K562 (cell line): Measurements from ENCODE around the gene HTR6. TPM values are rescaled to one million over a fixed set of nuclear protein-coding genes. Genes with fewer than 3 reads are reported as not detected.

Source experiments
- BDP1 ChIP-seq: IDR thresholded peaks from 3 replicates; pipeline ENCODE4 v1.6.1; 2011; ENCODE audit not compliant: insufficient read length, insufficient read depth
- CXXC5 ChIP-seq: fragments of 250-450 bp; sonication (Bioruptor Pico); IDR thresholded peaks from 2 replicates; pipeline ENCODE4 v1.8.0; 2022; ENCODE audit warnings: inconsistent platforms, mild to moderate bottlenecking, moderate library complexity
- FOXK2 ChIP-seq, 2 experiments: fragments of 450-650 bp; IDR thresholded peaks in 1 of 2; conservative IDR thresholded peaks in 1 of 2; 2 replicates each; pipeline ENCODE4 v1.6.1; 2016; ENCODE audit warnings: low read depth in 2 of 2, mild to moderate bottlenecking in 1 of 2
- GTF2B ChIP-seq: IDR thresholded peaks from 2 replicates; pipeline ENCODE4 v1.6.1; 2011; ENCODE audit not compliant: insufficient read length; ENCODE audit errors: extremely low read depth
- KDM2B ChIP-seq: fragments of 250-450 bp; sonication (Bioruptor Pico); IDR thresholded peaks from 2 replicates; pipeline ENCODE4 v1.8.0; 2021; ENCODE audit warnings: mild to moderate bottlenecking, moderate library complexity
- REST ChIP-seq, 2 experiments: fragments of 450-650 bp; formaldehyde crosslinking in 1 of 2; IDR thresholded peaks; 2 replicates each; pipeline versions ENCODE4 v1.4.0 to v1.6.1; 2014 to 2020; ENCODE audit warnings: mild to moderate bottlenecking in 2 of 2, borderline replicate concordance in 1 of 2, low read depth in 1 of 2
- TOE1 ChIP-seq, 2 experiments: fragments of 450-650 bp in 1 of 2; sonication (generic) in 1 of 2; formaldehyde crosslinking in 1 of 2; IDR thresholded peaks; 2 replicates each; pipeline versions ENCODE4 v1.7.1 to v1.8.0; 2016 to 2022; ENCODE audit warnings: borderline replicate concordance in 2 of 2, mild to moderate bottlenecking in 2 of 2, antibody characterized with exemption in 1 of 2, inconsistent platforms in 1 of 2, low read depth in 1 of 2, missing genetic modification reagents in 1 of 2, moderate library complexity in 1 of 2
- WHSC1 ChIP-seq: IDR thresholded peaks from one replicate; pipeline ENCODE4 v1.6.1; 2012; ENCODE audit warnings: low read length, control low read depth, inconsistent platforms
- ZNF134 ChIP-seq: fragments of 250-450 bp; sonication (Bioruptor Pico); conservative IDR thresholded peaks from 2 replicates; pipeline ENCODE4 v1.4.0; 2020
- ZNF3 ChIP-seq: fragments of 250-450 bp; sonication (Bioruptor Pico); IDR thresholded peaks from 2 replicates; pipeline ENCODE4 v1.5.0; 2021; ENCODE audit warnings: mild to moderate bottlenecking, moderate library complexity
- ZNF512 ChIP-seq: IDR thresholded peaks from 2 replicates; pipeline ENCODE4 v1.6.1; 2016; ENCODE audit warnings: missing genetic modification characterization, missing compliant biosample characterization
- ZNF644 ChIP-seq: fragments of 200-800 bp; sonication (Bioruptor generic); IDR thresholded peaks from 2 replicates; pipeline ENCODE4 v1.6.1; 2016; ENCODE audit warnings: low read depth, missing genetic modification characterization, missing compliant biosample characterization
- polyA plus RNA-seq, 8 experiments: library from polyadenylated mRNA; depleted of rRNA in 4 of 8; stranded (reverse) in 5 of 8; unstranded in 3 of 8; fragments of >200 nt; fragmentation: Nextera tagmentation in 2 of 8; fragmentation: Illumina TruSeq in 1 of 8; extraction: Ambion mirVana in 2 of 8; extraction: Trizol in 1 of 8; gene quantifications; 2 replicates each; pipeline versions ENCODE4 v1.2.1 to v1.2.3, GENCODE V29; 2011 to 2014; ENCODE audit warnings: inconsistent platforms in 1 of 8, missing spikeins in 1 of 8
- total RNA-seq, 7 experiments: library from RNA; depleted of rRNA in 6 of 7; stranded (reverse); fragments of >200 nt in 6 of 7; fragmentation: Illumina TruSeq in 2 of 7; extraction: Trizol in 2 of 7; gene quantifications; 2 replicates each; pipeline versions ENCODE4 v1.2.1 to v1.2.3, GENCODE V29; 2011 to 2021; ENCODE audit warnings: low replicate concordance in 1 of 7
- TF ChIP-seq, protein P1 (sequence below): fragments of 250-450 bp; sonication (Bioruptor Pico); IDR thresholded peaks from 2 replicates; pipeline ENCODE4 v1.5.0; 2022; ENCODE audit warnings: mild to moderate bottlenecking

Gene HTR6
- total and polyA plus RNA-seq, 9 of the 15 experiments (the other 6 are each of a cell fraction or from before 2014, with no cell fraction given): not detected

DNA sequence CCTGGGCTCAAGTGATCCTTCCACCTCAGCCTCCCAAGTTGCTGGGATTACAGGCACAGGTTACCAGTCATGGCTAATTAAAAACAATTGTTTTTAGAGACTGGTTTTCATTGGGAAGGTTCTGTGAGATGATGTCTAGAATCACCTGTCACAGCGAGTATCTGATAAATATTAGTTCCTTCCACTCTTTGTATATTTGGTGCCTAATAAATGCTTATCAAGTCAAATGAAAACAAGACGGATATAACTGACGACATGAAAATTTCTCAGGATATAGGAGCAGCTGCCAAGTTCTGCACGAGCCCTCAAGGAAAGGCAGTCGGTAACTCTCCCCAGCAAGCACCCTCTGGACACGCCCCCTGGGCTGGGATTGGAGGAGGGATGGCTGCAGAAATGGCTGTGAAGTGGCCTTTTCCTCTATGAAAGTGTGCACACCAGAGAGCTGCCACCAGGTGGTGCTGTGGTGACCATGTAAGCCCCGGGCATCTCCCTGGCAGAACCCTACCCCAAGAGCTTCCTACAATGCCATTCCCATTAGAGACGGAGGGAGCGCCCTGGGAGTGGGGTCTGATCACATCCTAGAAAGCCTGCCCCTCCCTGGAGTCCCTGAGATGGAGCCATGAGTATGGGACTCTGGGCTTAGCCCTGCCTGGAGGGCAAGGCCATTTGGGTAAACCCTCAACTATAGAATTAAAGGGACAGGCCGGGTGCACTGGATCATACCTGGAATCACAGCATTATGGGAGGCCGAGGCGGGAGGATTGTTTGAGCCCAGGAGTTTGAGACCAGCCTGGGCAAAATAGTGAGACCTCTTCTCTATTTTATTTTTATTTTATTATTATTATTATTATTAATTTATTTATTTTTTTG is 50.9 kb downstream of the HTR6 start (continued):
- TF ChIP-seq REST (IDR thresholded peaks at IDR 0.05; ENCODE audit: borderline replicate concordance): peak; percentile 38; the same call in 1 of the 2 replicates
- TF ChIP-seq REST (CRISPR knock-in tag; IDR thresholded peaks at IDR 0.05; ENCODE audit: low read depth): no peak
- no peak for TF ChIP-seq WHSC1
- TF ChIP-seq ZNF134 (CRISPR knock-in tag): no peak
- no peak for TF ChIP-seq ZNF512 (tag)
- no peak for TF ChIP-seq CXXC5 (CRISPR knock-in tag)
- TF ChIP-seq ZNF644 (tag): no peak
- TF ChIP-seq GTF2B: no peak
- no peak for TF ChIP-seq TOE1 (IDR thresholded peaks at IDR 0.05; ENCODE audit: borderline replicate concordance)
- no peak for TF ChIP-seq TOE1 (CRISPR knock-in tag; IDR thresholded peaks at IDR 0.05; ENCODE audit: borderline replicate concordance, low read depth)
- TF ChIP-seq ZNF3 (CRISPR knock-in tag): no peak
- no peak for TF ChIP-seq FOXK2 (conservative IDR thresholded peaks at IDR 0.05 in 1 of 2, IDR thresholded peaks at IDR 0.05 in 1 of 2; ENCODE audit: low read depth in 2 of 2)
- TF ChIP-seq, protein P1, sequence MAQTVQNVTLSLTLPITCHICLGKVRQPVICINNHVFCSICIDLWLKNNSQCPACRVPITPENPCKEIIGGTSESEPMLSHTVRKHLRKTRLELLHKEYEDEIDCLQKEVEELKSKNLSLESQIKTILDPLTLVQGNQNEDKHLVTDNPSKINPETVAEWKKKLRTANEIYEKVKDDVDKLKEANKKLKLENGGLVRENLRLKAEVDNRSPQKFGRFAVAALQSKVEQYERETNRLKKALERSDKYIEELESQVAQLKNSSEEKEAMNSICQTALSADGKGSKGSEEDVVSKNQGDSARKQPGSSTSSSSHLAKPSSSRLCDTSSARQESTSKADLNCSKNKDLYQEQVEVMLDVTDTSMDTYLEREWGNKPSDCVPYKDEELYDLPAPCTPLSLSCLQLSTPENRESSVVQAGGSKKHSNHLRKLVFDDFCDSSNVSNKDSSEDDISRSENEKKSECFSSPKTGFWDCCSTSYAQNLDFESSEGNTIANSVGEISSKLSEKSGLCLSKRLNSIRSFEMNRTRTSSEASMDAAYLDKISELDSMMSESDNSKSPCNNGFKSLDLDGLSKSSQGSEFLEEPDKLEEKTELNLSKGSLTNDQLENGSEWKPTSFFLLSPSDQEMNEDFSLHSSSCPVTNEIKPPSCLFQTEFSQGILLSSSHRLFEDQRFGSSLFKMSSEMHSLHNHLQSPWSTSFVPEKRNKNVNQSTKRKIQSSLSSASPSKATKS (CRISPR knock-in tag): no peak
- TF ChIP-seq KDM2B (CRISPR knock-in tag): no peak
- TF ChIP-seq BDP1: no peak
